Measurements from ENCODE around the gene TMPRSS7.

The TMPRSS7 gene

DNA sequence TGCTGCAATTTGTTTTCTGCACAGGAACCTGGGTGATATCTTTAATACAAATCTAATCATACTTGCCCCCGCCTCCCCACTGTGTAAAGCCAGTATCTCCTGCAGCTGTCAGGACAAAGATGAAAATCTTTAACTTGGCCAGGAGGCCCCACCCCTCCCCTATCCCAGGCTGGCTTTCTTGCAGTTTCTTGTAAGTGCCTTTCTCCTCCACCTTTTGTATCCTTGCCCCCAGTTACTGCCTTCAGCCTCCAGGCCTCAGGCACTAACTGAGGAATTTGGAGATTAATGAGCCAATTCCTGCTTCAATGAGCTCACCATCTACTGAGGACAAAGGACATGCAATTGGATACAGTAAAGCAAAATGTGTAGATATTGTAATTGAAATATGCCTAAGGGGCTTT, 92.0 kb downstream of the TMPRSS7 start:
- no peak overlapping the region for H3K4me3 ChIP-seq (ENCODE audit: low read depth, low read length)

DNA sequence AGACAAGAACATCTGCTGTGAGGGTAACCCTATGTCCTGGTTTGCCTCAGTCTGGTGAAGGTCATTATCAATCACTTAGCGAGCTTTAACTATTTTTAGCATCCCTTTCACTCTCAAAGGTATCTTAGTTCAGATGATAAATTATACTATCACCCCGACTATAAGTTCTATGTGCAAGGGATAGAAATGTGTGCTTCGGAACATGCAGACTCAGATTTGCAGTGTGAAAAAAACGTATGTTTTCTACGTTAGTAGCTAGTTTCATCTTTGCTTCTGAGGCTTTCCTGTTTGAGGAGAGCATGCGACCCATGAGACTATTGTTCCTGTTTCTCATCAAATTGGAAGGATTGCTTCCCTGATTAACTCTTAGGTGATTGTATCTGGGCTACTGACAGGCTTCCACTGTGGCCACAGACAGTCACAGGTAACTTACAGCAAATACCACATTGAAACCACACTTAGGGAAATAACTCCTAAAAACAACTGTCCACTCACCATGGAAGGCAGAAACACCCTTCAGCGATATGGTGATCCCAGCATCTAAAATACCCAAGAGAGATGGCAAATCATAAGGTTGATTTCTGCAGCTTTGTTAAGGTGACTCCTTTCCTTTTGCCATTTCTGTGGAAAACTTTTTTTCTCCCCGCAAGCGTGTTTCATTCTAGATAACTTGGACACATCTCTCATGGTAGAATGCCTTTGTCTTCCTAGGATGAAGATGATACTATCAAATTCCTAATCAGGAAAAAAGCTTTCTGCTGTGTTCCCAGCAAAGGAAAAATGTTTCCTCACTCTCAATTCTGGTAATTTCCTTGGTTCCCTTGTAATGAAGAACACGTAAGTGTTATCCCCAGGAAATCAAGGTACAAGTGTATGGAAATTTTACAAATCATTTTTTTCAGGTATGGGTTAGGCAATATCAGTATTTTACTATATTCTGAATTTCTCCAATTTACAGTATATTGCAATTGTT, 93.3 kb downstream of the TMPRSS7 start:
- H3K27me3 ChIP-seq (ENCODE audit: insufficient read depth, low read depth, severe bottlenecking), result no peaks in the 10 kb centered on the region
- H3K4me3 ChIP-seq (ENCODE audit: low read depth, low read length), result no peak overlapping the region
- H3K36me3 ChIP-seq, result no peaks in the 10 kb centered on the region
- H3K27ac ChIP-seq, result no peak overlapping the region
- DNase-seq, result no peak
- TF ChIP-seq, protein P1, sequence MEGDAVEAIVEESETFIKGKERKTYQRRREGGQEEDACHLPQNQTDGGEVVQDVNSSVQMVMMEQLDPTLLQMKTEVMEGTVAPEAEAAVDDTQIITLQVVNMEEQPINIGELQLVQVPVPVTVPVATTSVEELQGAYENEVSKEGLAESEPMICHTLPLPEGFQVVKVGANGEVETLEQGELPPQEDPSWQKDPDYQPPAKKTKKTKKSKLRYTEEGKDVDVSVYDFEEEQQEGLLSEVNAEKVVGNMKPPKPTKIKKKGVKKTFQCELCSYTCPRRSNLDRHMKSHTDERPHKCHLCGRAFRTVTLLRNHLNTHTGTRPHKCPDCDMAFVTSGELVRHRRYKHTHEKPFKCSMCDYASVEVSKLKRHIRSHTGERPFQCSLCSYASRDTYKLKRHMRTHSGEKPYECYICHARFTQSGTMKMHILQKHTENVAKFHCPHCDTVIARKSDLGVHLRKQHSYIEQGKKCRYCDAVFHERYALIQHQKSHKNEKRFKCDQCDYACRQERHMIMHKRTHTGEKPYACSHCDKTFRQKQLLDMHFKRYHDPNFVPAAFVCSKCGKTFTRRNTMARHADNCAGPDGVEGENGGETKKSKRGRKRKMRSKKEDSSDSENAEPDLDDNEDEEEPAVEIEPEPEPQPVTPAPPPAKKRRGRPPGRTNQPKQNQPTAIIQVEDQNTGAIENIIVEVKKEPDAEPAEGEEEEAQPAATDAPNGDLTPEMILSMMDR (IDR thresholded peaks at IDR 0.05; ENCODE audit: low read depth, low read length), result no peak
- no peaks in the 10 kb centered on the region for H3K9me3 ChIP-seq (ENCODE audit: severe bottlenecking)

More for the DNA sequence above, 92.0 kb downstream of the TMPRSS7 start:
- no peaks in the 10 kb centered on the region for H3K27me3 ChIP-seq (ENCODE audit: insufficient read depth, low read depth, severe bottlenecking)
- no peaks in the 10 kb centered on the region for H3K9me3 ChIP-seq (ENCODE audit: severe bottlenecking)
- H3K36me3 ChIP-seq, result no peaks in the 10 kb centered on the region
- DNase-seq, result no peak
- TF ChIP-seq, protein P1 (IDR thresholded peaks at IDR 0.05; ENCODE audit: low read depth, low read length), result no peak
- no peak overlapping the region for H3K27ac ChIP-seq

DNA sequence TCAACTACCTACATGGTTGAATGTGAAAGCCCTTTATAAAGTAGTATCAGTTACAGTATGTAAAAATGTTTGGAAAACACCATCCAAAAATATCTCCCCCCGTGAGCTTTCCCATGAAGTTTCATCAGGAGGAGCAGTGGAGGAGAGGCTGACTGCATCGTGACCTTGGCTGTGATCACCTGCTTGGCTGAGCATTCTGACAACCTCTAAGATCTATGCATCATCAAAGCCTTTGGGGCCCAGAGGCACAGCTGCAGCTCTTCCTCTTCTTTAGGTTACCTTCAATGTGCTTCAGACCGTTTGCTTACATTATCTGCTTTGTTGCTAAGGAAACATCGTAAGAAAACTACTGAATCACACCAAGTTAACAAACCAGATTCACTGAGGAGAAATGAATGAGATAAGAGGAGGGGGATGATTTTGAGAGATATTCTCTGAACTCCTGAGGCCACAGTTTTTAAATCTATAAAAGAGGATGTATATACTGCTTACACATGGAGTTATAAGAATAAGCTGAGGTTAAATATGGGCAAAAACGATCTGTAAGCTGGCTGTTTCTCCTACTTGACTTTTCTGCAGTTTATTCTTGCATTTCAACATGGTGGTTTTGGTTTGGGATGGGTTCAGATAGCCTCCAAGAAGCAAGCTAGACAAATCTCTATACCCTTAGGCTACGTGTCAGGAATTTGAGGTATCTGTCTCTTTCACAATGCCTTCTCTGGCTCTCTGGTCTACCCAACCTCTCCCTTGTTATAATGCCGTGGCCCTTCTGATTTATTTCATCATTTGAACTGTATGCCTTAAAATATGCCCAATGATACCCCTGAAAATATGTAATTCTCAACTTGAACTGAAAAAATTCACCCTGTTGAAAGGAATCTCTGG, 94.5 kb downstream of the TMPRSS7 start:
- Histone ChIP-seq H3K27me3 (ENCODE audit: insufficient read depth, low read depth, severe bottlenecking) (no peaks in the 10 kb centered on the region), H3K27ac (no peak overlapping the region), H3K36me3 (no peaks in the 10 kb centered on the region), H3K4me3 (ENCODE audit: low read depth, low read length) (no peak overlapping the region), H3K9me3 (ENCODE audit: severe bottlenecking) (no peaks in the 10 kb centered on the region)
- DNase-seq, result no peak
- TF ChIP-seq, protein P1 (IDR thresholded peaks at IDR 0.05; ENCODE audit: low read depth, low read length), result no peak

DNA sequence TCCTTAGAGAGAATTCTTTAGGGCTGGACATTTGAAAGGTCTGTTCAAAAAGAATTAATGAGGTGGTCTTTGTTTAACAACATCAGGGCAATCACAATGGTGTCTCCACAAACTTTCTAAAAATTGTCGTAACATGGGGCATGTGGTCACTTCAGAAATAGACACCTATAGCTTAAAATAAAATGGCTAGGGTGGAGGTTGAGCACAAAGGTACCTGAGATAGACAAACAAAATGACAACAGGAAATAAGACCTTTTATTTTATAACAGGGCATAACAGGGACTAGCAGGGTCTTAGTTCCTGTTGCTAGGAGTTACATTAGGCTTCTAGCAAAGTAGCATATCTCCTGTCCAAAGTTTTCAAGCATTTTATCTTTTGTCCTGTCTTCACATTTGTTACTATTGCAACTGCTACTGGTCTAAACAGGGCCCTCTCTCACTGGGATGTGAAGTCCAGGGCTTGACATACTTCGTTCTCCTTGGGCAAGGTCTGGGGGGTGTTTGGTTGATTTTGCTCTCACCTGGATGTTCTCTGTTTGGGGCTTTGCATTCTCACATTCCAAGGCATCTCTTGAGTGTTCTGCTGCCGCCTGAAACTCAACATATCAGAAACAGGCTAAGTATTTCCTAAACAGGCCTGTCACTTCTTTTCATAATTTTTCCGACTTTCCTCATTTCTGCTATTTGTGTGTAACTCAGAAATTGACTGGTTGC, 95.5 kb downstream of the TMPRSS7 start:
- H3K4me3 ChIP-seq (ENCODE audit: low read depth, low read length), result no peak overlapping the region

DNA sequence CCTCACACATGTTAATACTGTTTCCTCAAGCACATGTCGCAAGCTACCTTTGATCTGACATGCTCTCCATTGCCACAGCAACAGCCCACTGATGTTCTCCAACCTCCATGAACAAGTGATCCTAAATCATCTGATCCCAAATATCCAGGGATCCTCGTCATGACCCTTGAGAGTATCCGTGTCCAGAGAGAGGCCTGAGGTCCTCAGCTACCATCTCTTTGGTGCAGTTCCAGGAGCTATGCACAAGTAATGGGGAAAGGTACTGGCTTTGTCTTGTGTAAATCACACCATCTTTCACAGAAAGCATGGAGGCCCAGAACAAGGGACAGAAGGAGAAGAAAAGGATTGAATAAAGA, 96.1 kb downstream of the TMPRSS7 start:
- TF ChIP-seq, protein P1 (IDR thresholded peaks at IDR 0.05; ENCODE audit: low read depth, low read length), result no peak
- no peak for DNase-seq
- no peaks in the 10 kb centered on the region for H3K27me3 ChIP-seq (ENCODE audit: insufficient read depth, low read depth, severe bottlenecking)
- H3K4me3 ChIP-seq (ENCODE audit: low read depth, low read length), result no peak overlapping the region
- no peak overlapping the region for H3K27ac ChIP-seq
- H3K36me3 ChIP-seq, result no peaks in the 10 kb centered on the region
- H3K9me3 ChIP-seq (ENCODE audit: severe bottlenecking), result no peaks in the 10 kb centered on the region

More for the DNA sequence above, 95.5 kb downstream of the TMPRSS7 start:
- TF ChIP-seq, protein P1 (IDR thresholded peaks at IDR 0.05; ENCODE audit: low read depth, low read length), result no peak
- H3K27me3 ChIP-seq (ENCODE audit: insufficient read depth, low read depth, severe bottlenecking), result no peaks in the 10 kb centered on the region
- H3K27ac ChIP-seq, result no peak overlapping the region
- DNase-seq, result no peak
- H3K36me3 ChIP-seq, result no peaks in the 10 kb centered on the region
- H3K9me3 ChIP-seq (ENCODE audit: severe bottlenecking), result no peaks in the 10 kb centered on the region
